GM19438 (cell line): ENCODE results near the gene LCMT1.
A peak's percentile ranks its signal among the peaks of the same experiment; 100 is the strongest.
"Not testable (repeated sequence)": the region's sequence is repeated elsewhere in the genome, so short reads cannot be mapped to it uniquely, and the experiment has no call there.

Experiments
- ATAC-seq: cut with Tn5 transposase; IDR thresholded peaks from one replicate; pipeline ENCODE4 v1.9.1; 2021; ENCODE audit warnings: low read depth; ENCODE audit not compliant: unreplicated experiment

Gene LCMT1

GRCh38 chr16:25093208-25094061, 18.1 kb upstream of the LCMT1 start:
- ATAC-seq: peak; percentile 85

GRCh38 chr16:25094596-25094995, 16.9 kb upstream of the LCMT1 start:
- ATAC-seq: no peak

- ATAC-seq: no peak
These were observed 15.9 kb upstream of the LCMT1 start for GRCh38 chr16:25095636-25096035.

DNA sequence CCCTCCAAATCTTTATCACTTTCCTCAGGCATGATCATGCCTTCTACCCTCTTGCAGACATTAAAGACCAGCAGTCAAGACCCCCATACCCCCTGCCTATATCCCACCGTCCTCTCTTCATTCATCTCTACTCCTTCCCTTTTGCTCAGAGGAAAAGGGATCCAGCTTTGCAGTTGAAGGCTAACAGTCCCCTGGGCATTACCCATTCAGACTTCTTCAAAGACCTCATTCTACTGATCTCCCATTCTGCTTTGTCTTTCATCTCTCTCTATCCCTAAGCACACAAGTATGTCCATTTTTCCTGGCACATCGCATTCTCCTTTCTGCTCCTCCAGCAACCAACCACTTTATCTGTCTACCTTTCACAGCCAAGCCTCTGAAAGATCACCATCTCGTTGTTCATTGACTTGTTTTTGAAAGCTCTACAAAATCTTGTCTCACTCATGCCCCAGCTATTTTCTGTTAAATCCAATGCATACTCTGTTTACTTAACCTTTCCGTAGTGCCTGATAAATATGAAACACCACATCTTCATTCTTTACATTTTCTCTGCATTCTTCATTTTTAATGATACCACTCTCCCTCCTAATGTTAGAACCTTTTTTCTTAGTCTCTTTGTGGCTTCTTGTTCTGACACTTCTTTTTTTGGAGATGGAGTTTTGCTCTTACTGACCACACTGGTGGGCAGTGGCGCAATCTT, 14.1 kb upstream of the LCMT1 start:
- no peak for ATAC-seq

- no peak for ATAC-seq
These were observed 11.0 kb upstream of the LCMT1 start for GRCh38 chr16:25100511-25100910.

DNA sequence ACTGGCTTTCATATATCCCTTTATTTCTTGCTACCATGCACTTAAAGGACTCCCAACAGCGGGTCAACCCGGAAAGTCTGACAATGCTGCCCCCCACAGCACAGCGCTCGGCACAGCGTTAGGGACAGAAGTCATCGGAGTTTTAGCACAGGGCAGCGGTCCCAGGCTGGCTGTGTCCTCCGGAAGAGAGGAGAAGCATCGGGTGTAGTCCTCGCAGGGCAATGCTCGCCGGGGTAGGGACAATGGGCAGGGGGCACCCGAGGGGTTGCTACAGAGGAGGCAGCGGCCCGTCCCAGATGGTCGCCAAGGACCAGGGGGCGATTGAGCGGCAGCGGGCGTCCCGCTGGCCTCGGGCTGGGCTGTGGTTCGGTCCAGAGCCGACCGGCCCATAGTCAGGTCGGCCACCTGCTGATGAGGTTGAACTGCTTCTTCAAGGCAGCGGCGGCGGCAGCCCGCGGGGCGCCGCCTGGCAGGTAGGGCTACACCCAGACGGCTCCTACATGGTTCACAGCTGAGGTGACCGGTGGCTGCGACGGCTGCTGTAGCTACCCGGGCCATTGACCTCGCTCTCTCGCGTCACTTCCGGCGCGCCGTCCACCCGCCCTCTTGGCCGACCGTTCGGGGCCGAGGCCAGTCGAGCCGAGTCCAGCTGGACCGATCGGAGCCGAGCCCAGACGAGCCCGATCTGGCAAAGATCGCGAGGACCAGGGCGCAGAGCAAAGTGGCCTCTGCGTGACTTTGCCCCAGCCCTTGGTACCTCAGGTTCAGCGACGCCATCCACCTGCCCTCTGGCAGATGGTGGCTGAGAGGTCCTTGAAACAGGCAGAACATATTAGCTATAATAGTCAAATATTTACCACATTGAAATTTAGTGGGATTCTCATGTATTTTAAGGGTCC, 4.7 kb upstream of the LCMT1 start:
- no peak for ATAC-seq

DNA sequence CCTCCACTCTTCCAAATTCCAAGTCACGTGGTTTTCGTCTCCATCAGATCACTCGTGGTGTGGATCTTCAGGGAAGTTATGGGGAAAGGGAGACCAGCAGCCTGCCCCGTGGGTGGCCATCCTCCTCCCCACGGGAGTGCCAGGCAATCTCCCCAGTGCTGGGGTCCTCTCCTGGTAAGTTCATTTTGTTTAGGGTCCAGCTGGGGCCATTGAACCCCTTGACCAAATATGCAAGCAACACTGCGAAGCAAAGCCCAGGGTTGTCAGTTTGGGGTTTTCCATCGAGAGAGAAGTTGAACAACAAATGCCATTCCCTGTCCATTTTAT, 4.1 kb upstream of the LCMT1 start:
- ATAC-seq: no peak

DNA sequence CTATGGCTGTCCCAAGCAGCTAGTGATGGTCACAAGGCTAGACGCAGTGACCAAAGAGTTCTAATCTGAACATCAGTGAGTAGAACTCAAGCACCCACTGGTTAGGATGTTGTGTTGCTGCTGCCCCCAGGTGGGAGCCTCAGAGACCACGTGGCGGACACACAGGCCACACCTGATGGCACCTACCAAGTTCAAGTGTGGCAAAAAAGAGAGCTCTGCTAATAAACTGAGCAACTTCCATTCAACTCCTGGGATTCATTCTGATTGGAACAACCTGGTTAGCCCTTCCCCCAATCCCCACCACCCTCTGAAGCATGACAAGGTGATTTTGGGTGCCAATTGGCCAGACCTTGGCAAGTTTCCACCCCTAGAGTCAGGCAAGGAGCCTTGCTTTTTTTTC, 3.5 kb upstream of the LCMT1 start:
- no peak for ATAC-seq

DNA sequence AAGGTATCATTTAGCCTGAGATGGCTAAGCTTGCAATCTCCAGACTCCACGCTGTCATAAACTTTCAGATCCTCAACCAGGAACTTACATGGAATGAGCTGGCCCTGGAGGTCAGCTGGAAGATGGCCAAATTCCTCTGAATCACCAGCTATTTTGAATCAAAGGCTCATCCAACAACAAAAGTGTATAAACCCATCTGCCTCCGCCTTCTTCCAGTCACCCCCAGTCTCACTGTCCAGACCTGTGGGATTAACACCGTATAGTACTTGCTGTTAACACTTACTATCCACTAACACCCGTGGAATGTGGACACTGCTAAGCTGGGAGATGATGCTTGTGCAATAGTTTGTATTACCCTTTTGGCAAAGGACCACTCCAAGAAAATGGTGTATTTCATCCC, 1.9 kb upstream of the LCMT1 start:
- ATAC-seq: no peak

DNA sequence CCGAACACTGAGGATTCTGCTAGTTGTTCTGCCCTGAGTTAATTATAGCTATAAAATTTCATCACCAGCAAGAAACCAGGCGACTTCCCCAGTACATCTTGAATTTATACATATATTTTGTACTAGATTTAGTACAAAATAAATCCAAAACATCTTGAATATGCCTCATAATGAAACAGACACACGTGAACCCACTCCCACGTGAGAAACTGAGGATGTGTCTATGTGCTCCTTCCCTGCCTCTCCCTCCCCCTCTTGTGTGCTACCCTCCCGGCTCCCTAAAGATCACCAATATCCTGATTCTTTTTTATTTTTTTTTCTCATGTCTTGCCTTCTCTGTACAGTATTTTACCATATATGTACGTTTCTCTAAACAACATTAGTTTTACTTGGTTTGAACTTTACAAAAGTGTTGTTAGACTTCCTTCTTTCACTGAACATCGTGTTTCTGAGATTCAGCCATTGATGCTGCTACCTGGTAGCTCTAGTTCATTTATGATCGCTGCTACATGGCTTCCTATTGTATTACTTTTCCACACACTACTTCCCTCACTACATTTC, 1.1 kb upstream of the LCMT1 start:
- no peak for ATAC-seq

DNA sequence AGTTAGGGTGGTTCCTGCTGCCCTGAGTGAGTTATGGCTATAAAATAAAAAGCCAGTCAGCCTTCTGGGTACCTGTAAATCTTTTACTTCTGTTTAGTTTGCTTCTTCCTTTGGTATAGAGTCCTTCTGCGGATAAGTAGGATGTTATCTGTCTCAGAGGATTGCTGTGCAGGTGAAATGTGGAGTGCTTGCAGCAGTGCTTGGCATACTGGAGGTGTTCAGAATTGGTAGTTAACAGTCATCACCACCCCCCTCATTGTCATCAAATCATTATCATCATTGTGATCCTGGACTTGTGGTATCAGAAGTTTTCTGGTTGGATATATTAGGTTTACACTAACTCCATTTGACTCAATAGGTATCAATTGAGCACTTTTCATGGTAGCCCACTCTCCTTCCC, 2.6 kb downstream of the LCMT1 start:
- ATAC-seq: no peak

- no peak for ATAC-seq
These were observed 7.5 kb downstream of the LCMT1 start for GRCh38 chr16:25118851-25119578.

GRCh38 chr16:25121824-25122600, 10.5 kb downstream of the LCMT1 start:
- ATAC-seq: no peak

GRCh38 chr16:25124503-25124902, 13.0 kb downstream of the LCMT1 start:
- no peak for ATAC-seq

GRCh38 chr16:25126086-25126666, 14.6 kb downstream of the LCMT1 start:
- not testable (repeated sequence) for ATAC-seq

GRCh38 chr16:25126820-25127232, 15.3 kb downstream of the LCMT1 start:
- ATAC-seq: no peak

DNA sequence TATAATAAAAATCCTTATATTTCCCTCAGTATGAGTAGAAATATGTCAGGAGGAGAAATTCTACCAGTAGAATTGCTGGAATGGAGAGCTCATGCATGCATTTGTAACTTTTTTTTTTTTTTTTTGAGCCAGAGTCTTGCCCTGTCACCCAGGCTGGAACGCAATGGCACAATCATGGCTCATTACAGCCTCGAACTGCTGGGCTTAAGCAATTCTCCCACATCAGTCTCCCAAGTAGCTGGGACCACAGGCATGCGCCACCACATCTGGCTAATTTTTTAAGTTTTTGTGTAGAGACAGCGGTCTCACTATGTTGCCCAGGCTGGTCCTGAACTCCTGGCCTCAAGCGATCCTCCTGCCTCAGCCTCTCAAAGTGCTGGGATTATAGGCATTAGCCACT, 21.2 kb downstream of the LCMT1 start:
- ATAC-seq: not testable (repeated sequence)

- ATAC-seq: no peak
These were observed 22.7 kb downstream of the LCMT1 start for GRCh38 chr16:25134166-25134700.
